Endodermal cell (in vitro differentiated cells): ENCODE data around the gene SAG. TPM values are rescaled to one million over a fixed set of nuclear protein-coding genes. Genes with fewer than 3 reads are reported as not detected.
A peak's percentile ranks its signal among the peaks of the same experiment; 100 is the strongest.

Experiments
- DNase-seq: peaks from one replicate; pipeline ENCODE4 v3.0.0-alpha.2; 2017
- H3K27ac ChIP-seq: 2 replicates; pipeline ENCODE4 v1.5.1; 2013; ENCODE audit warnings: mild to moderate bottlenecking, low read depth, low read length, moderate library complexity
- H3K27me3 ChIP-seq: 2 replicates; pipeline ENCODE4 v1.6.1; 2013; ENCODE audit warnings: mild to moderate bottlenecking, low read length, moderate library complexity; ENCODE audit not compliant: insufficient read depth, control insufficient read depth, poor library complexity, severe bottlenecking
- H3K36me3 ChIP-seq: 2 replicates; pipeline ENCODE4 v1.7.0; 2013; ENCODE audit warnings: mild to moderate bottlenecking, low read length, moderate library complexity; ENCODE audit not compliant: control insufficient read depth, insufficient read depth
- H3K4me1 ChIP-seq: one replicate; pipeline ENCODE4 v1.7.0; 2013; ENCODE audit warnings: low read length; ENCODE audit not compliant: control insufficient read depth, insufficient read depth
- H3K4me3 ChIP-seq: 2 replicates; pipeline ENCODE4 v1.5.1; 2013; ENCODE audit warnings: mild to moderate bottlenecking, low read length, moderate library complexity
- H3K9ac ChIP-seq: 2 replicates; pipeline ENCODE4 v1.6.1; 2013; ENCODE audit warnings: mild to moderate bottlenecking, low read length, moderate library complexity; ENCODE audit not compliant: poor library complexity, severe bottlenecking; ENCODE audit errors: extremely low read depth
- H3K9me3 ChIP-seq: 2 replicates; pipeline ENCODE4 v1.6.1; 2013; ENCODE audit warnings: mild to moderate bottlenecking, low read length, moderate library complexity; ENCODE audit not compliant: control insufficient read depth
- H3K27ac Mint-ChIP-seq: 2 replicates; pipeline ENCODE4 v1.8.0; 2020; ENCODE audit warnings: mixed read lengths
- H3K27me3 Mint-ChIP-seq: 2 replicates; pipeline ENCODE4 v1.8.0; 2021; ENCODE audit warnings: mild to moderate bottlenecking, mixed read lengths; ENCODE audit not compliant: insufficient read depth
- H3K36me3 Mint-ChIP-seq: 2 replicates; pipeline ENCODE4 v1.8.0; 2020; ENCODE audit warnings: low read depth, mixed read lengths
- H3K4me1 Mint-ChIP-seq: 2 replicates; pipeline ENCODE4 v1.8.0; 2020; ENCODE audit warnings: mixed read lengths
- H3K4me3 Mint-ChIP-seq: 2 replicates; pipeline ENCODE4 v1.8.0; 2020; ENCODE audit warnings: mild to moderate bottlenecking, moderate library complexity, mixed read lengths
- H3K9me3 Mint-ChIP-seq: 2 replicates; pipeline ENCODE4 v1.8.0; 2020; ENCODE audit warnings: mild to moderate bottlenecking, mixed read lengths
- CTCF ChIP-seq: fragments of 200-600 bp; sonication (generic); conservative IDR thresholded peaks from 2 replicates; pipeline ENCODE4 v1.5.0; 2021; ENCODE audit warnings: antibody characterized with exemption, mild to moderate bottlenecking
- WGBS, 2 experiments: methylation state at CpG; one replicate each; pipeline versions ENCODE4 v1.1.5 to v1.1.7; 2013; ENCODE audit warnings: missing lambda C conversion rate in 2 of 2, mixed read lengths in 1 of 2; ENCODE audit not compliant: insufficient coverage in 1 of 2, insufficient read length in 1 of 2; 5-methylcytosine and 5-hydroxymethylcytosine counted together
- total RNA-seq, 2 donors: library from RNA; stranded (reverse); fragmentation: NEBNext Ultra II Directional in 1 of 2; extraction: Animal tissue kit (Norgen Biotek cat#: 25700) in 1 of 2; gene quantifications; 2 replicates in 1 of 2; 3 replicates in 1 of 2; pipeline ENCODE4 v1.2.1, GENCODE V29; 2021

SAG gene
- total RNA-seq, 2 donors from 2014 or later: not detected

GRCh38 chr2:233287871-233288270, 19.7 kb upstream of the SAG start:
- Histone ChIP-seq H3K4me3 (no peak overlapping the region), H3K27me3 (no peaks in the 10 kb centered on the region), H3K9ac (no peak overlapping the region), H3K4me1 (peaks cover 10% of the 10 kb centered on the region), H3K27ac (no peak overlapping the region), H3K9me3 (no peaks in the 10 kb centered on the region), H3K36me3 (peaks cover 63% of the 10 kb centered on the region)
- no peaks in the 10 kb centered on the region for H3K9me3 Mint-ChIP-seq
- H3K36me3 Mint-ChIP-seq: peaks cover 68% of the 10 kb centered on the region
- peaks cover 20% of the 10 kb centered on the region for H3K4me1 Mint-ChIP-seq
- peak overlapping the region; percentile 30 for H3K4me3 Mint-ChIP-seq
- 91 to 93% methylated on average over 6 of the region's 6 CpGs for WGBS, 2 experiments
- TF ChIP-seq CTCF: no peak
- DNase-seq: no peak
- H3K27ac Mint-ChIP-seq: peak overlapping the region; percentile 61
- no peaks in the 10 kb centered on the region for H3K27me3 Mint-ChIP-seq

GRCh38 chr2:233288663-233289062, 19.0 kb upstream of the SAG start:
- TF ChIP-seq CTCF: no peak
- no peaks in the 10 kb centered on the region for H3K9me3 ChIP-seq
- peak overlapping the region; percentile 30 for H3K4me3 Mint-ChIP-seq
- no peak overlapping the region for H3K4me3 ChIP-seq
- DNase-seq: no peak
- H3K4me1 Mint-ChIP-seq: peaks cover 20% of the 10 kb centered on the region
- peaks cover 72% of the 10 kb centered on the region for H3K36me3 Mint-ChIP-seq
- peaks cover 67% of the 10 kb centered on the region for H3K36me3 ChIP-seq
- no peak overlapping the region for H3K9ac ChIP-seq
- no peaks in the 10 kb centered on the region for H3K27me3 ChIP-seq
- H3K4me1 ChIP-seq: peaks cover 10% of the 10 kb centered on the region
- H3K27ac Mint-ChIP-seq: peak overlapping the region; percentile 88
- H3K9me3 Mint-ChIP-seq: no peaks in the 10 kb centered on the region
- H3K27me3 Mint-ChIP-seq: no peaks in the 10 kb centered on the region
- WGBS, 2 experiments: 71% methylated on average over 5 of the region's 5 CpGs; no CpG with 5 or more reads in 1 of the 2 experiments
- no peak overlapping the region for H3K27ac ChIP-seq

GRCh38 chr2:233289648-233290047, 18.0 kb upstream of the SAG start:
- Histone ChIP-seq H3K9me3 (no peaks in the 10 kb centered on the region), H3K4me1 (peaks cover 10% of the 10 kb centered on the region), H3K27me3 (no peaks in the 10 kb centered on the region), H3K27ac (no peak overlapping the region), H3K9ac (no peak overlapping the region), H3K4me3 (no peak overlapping the region), H3K36me3 (peaks cover 74% of the 10 kb centered on the region)
- no peak for DNase-seq
- Mint-ChIP-seq H3K9me3 (no peaks in the 10 kb centered on the region), H3K4me1 (peaks cover 20% of the 10 kb centered on the region), H3K36me3 (peaks cover 80% of the 10 kb centered on the region), H3K4me3 (no peak overlapping the region), H3K27ac (peak overlapping the region; percentile 3), H3K27me3 (no peaks in the 10 kb centered on the region)
- TF ChIP-seq CTCF: no peak
- 93 to 96% methylated on average over 10 to 12 of the region's 12 CpGs for WGBS, 2 experiments
